ENCODE results near the gene KCNAB1.

KCNAB1 gene

DNA sequence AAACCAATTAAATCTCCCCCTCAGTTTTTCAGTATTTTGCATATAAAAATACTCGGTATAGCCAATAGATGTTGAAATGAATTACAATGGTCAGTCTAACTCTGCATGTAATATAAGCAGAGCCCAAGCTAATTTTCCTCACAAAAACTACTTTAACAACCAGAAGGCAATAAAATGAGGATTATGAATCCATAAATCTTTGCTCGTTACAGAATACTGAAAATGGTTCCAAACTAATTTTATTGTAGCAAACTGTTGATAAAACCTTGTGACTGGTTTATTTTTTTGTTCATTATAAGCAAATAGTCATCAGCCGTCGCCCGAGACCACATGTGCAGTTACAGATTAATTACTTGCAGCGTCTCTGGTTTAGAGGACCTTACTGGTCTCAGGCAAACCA, 251.3 kb downstream of the KCNAB1 start:
- DNase-seq (ENCODE audit: low spot score), result no peak

DNA sequence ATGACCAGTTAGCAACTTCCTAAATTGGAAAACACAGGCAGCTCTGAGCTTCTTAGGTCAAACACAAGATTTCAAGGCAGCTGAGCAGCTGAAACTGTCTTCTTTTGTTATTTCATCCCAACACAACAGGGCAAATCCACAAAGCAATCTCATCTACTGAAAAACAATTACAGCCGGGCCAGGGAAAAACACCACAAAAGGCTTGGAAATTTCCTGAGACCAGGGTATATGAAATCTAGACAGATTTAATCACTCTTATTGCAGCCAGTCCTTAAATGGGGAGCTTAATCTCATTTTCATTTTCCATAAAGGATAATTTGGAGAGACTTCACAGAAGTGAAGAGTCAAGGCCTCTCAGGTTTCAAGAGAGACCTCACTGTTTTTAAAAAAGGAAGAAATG, 252.7 kb downstream of the KCNAB1 start:
- no peak for DNase-seq (ENCODE audit: low spot score)

DNA sequence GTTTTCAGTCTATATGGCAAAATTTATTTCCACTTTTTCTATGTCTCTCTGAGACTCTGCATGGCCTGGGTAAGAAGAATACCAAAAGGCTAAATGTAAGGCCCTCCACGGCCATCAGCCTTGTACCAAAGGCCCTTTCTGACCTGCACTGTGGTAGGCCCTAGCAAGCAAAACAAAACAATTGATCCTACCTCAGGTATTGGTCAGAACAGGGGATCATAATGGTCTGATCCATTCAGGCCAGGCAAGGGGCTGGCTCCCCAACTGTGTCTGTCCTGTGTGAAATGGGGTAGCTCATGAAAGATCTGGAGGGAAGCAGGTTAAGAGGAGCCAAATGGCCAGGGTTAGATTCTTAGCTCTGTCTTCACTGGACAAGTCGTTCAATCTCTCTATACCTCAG, 253.3 kb downstream of the KCNAB1 start:
- no peak for DNase-seq (ENCODE audit: low spot score)

DNA sequence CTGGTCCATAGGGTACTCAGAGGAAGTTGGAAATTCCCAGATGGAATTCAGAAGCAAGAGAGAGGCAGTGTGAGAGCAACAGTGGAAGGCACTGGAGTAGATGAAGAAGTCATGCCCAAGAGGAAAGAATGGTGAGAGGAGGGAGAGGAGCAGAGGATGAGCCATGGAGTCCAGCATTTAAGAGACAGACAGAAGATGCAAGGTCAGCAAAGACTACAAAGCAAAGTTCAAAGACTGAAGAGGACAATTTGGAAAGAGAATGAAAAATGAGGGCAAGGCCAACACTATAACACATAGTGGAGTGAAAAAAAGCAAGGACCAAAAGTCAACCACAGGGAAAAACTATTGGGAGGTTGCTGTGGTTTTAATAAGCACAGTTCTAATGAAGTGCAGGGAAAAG, 255.8 kb downstream of the KCNAB1 start:
- DNase-seq (ENCODE audit: low spot score), result no peak

DNA sequence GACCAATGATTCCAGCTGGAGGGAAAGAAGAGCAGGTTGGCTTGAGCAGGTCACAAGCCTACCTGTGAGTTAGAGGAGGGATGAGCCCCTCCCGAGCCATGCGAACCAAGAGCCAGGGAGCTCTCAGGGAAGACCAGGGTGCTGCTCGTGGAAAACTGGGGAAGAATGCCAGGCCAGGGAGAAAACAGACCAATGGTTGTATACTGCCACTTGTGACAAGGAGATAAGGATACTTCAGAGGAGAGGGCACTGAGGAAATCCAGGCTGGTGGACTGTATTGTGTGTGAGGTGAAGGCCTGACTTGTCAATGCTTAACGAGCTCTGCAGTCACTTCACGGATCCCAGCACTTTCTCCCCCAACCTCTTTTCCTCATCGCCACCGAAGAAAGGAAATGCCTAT, 256.9 kb downstream of the KCNAB1 start:
- no peak for DNase-seq (ENCODE audit: low spot score)

DNA sequence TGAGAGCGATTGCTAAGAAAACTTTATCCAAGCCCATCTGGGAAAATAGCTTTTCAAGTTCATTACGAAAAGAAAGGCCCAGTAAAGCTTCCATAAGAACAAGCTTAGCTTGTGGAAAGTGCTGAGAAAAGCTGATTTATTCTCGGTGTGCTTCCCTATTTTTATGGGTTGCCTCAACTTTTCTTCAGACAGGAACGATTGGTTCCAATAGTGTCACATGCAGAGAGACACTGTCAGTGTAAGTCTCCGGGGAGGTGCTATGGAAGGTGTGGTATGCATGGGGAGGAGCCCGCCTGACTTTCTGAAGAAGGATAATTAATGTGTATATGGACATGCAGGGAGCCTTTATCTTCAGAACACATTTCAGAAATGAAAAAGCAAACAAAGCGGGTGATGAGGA, 257.3 kb downstream of the KCNAB1 start:
- no peak for DNase-seq (ENCODE audit: low spot score)

DNA sequence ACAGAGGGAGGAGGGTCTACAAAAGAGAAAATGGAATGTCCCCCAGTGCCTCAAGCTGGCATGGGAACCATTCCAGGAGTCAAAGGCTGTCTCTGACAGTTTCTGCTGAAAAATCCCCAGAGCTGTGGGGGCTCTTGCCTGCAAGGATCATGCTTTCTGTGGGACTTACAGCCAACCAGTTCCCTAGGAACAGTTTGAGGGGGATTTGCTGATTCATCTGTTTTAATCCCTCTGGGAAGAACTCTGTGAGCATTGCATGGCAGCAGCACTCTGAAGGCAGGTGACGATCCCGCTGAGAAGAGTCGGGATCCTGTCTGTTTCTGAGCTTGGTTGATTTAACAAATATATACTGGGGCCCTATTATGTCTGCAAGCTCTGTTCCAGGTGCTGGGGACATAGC, 258.5 kb downstream of the KCNAB1 start:
- no peak for DNase-seq (ENCODE audit: low spot score)

DNA sequence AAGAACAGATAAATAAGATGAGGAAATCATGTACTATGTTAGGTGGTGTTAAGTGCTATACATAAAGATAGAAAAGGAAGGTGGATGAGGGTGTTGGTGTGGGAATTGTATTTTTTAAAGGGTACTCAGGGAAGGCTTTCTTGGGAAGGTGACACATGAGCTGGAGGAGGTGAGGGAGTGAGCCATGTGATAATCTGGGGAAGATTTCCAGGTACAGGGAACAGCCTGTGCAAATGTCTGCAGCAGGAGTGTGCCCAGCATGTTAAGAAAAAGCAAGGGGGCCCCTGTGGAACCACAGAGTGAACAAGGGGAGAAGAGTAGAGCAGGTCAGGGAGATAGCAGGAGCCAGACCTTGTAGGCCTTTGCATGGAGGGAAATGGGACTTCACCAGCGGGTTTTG, 258.9 kb downstream of the KCNAB1 start:
- no peak for DNase-seq (ENCODE audit: low spot score)

DNA sequence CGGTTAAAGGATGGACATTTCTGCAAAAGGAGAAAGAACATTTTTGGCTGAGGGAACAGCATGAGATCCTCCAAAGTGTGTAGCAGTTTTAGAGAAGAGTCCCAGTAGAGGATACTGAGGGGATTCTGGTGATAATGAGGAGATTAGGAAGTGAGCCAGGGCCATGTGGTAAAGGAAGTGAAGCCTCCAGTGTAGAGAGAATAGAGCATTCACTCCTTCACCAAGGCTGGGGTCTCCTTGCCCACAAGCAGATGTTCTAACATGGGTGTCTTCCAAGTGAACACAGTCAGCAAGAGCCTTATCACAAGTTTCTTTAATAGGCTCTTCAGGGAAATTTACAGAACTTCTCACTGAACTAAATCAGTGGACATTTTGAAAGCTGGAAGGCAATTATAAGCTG, 260.9 kb downstream of the KCNAB1 start:
- DNase-seq (ENCODE audit: low spot score), result no peak

DNA sequence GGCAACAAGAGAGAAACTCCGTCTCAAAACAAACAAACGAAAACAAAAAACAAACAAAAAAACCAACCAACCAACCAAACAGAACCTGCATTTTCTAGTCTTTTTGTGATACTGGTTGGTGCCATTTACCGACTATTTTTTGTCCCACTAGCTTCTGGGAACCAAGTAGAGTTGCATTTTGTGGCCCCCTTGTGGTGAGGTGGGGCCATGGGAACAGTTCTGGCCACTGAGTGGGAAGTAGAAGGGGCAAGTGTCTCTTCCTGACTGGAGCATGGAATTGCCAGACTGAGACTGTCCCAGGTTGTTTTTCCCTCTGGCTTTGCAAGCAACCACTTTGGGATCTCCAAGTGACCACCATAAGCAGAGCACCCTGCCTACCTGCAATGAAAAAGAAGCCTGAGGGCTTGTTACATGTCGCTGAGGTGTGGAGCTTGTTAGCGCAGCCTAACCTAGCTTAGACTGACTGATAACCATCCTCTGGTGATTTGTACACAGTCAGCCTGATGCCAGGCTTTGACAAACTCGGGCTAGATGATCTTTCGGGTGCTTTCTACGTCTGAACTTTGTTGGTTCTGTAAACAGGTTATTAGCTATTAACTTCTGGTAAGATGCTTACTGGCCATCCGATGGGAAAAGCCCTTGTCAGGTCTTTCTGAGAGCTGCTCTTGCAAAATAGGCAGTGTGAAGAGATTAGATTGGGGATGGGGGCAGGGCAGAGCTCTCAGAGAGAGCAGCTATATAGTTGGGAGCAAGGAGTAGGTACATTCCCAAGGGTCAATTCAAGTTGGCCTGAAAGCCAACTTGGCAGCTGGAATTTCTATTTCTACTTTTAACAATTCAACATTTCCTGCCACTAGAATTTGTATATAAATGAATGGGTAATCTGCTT, 262.3 kb downstream of the KCNAB1 start:
- DNase-seq (ENCODE audit: low spot score), result peak; percentile 46

DNA sequence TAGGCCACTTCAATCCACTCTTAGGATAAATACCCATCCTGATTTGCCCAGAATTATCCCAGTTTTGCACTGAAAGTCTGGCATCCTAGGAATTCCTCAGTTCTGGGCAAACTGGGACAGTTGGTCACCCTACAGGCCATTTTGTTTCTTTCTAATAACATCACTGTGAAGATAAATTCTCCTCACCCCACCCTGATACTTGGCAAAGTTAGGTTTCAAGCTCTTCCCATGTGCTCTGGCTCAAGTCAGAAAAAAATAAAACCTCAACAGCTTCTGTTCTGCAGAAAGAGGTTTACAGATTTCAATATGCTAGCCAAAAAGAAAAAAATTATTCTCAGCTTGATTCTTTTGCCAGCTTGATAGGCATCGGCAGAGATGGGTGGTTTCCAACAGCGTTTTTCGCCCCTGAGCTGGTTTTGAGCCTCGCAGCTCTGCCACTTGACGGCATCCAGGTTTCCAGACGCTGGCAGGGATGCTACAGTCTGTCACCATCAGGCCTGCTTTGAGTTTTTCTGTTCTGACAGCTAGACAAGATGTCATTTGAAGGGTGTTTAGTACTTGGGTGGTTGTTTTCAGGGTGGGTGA, 263.2 kb downstream of the KCNAB1 start:
- DNase-seq (ENCODE audit: low spot score), result no peak

DNA sequence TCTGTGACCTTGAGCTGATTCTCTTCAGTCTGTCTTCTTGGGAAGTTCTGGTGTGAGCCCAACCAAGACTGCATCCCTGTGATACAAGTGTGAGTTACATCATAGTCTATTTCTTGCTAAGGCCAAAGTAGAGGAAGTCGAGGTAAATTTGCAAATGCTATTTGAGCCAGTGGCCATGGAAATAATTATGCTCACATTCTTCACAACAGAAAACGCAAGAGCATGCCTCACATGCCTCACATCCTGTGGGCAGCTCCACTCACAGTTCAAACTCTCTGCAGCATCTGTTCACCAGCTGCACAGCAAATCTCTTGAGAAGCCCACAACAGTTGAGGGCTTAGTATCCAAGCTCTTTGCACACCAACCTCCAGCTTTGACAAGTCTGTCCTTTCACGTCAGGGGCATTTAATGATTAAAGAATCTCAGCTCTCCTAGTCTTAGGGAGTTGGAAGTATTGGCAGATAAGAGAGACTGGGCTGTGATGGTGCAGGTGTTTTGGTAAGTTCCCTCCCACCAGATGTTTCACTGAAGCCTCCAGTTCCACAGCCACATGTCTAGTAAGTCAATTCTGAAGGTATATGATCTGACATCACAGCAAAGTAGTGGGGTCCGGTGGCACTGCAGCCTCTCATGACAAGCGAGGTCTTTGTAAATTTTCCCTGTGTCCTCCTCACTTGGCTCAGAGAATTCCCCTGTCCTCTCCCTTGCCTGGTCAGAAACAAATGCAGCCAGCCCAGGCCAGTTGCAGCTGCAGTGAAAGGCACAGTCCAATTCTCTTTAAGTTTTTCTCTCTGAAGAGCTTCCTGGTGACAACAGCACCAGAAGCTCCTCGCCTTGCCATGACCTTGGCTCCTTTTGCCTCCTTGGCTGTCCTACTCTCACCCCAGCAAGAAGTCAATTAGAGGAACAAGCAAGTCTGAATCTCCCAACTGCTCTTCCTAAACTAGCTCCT, 268.4 kb downstream of the KCNAB1 start:
- no peak for DNase-seq (ENCODE audit: low spot score)

DNA sequence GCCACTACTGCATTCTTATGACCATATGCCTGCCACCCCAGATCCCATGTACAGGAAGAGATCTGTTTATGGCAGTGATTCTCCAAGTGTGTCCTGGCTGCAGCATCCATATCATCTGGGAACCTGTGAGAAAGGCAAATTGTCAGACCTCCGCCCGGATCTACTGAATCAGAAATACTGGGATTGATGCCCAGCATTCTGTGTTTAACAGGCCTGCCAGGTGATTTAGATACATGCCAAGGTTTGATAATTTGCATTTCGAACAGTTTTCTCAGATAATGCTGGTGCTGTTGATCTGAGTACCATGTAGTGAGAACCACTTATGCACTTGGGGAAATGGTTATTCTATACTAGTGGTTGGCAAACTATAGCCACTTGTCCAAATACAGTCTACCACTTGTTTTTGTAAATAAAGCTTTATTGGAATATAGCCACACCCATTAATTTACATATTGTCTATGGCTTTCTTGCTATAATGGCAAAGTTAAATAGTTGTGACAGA, 269.1 kb downstream of the KCNAB1 start:
- no peak for DNase-seq (ENCODE audit: low spot score)

DNA sequence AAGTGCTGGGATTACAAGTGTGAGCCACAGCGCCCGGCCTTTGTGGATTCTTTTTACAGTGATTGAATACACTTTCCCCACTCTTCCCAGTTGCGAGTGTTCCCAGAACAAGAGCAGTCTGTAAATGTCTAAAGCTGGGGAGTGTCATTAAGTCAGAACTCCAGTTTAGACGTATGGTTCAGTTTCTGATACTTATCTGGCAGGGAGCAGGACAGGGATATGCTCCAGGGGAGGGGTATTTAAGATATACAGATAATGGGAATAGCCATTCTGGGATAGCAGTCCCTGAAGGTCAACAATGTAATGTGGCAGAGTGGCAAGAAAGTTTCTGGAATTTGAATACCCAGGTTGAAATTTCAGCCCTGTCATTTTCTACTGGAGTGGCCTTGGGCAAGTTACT, 270.5 kb downstream of the KCNAB1 start:
- DNase-seq (ENCODE audit: low spot score), result no peak

DNA sequence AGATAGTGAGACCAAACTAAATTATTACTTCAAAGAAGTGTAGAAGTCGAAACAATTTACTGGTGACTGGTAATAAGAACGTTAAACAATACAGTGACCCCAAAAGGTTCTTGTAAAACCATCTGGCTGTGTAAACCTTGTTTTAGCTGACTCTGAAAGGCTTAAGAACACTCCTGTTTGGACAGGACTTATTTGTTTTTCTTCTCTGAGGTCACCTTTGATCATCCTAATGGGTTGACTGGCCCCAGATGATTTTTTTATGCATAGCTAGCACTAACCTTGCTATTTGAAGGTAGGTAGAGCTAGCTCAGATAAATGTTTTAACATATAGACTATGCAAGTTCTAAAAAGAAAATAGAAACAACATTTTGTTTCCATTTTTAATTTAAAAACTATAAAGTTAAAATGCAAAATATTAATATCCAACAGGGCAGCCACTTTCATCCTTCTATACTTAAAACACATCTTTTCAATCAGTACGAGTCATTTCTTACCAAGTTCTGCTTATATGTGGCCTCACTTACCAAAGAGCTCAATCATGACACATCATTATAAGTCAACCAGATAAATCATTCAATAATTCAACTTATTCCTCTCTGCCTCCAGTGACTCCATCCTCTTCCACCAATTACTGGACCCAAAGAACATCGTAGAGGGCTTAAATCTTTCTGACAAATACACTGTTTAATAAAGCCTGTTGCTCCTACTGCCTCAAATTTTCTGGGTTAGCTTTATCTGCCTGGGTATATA, 275.8 kb downstream of the KCNAB1 start:
- DNase-seq (ENCODE audit: low spot score), result peak; percentile 20

DNA sequence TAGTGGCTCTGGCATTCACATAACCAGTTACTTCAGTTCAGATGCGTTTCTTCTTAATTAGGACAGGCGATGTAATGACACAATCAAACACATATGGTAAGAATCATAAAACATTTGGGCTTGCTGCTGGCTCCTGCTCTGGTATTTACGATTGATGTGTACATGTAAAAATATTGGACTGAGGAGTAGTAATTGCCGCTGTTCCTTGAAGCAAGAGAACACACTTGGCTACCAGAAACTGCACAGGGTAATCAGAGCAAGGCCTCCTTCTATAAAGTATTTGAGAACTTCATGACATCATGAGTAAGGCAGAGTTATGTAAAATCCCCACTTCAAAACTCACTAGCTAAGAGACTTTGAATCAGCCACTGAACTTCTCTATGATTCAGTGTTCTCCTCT, 276.5 kb downstream of the KCNAB1 start:
- no peak for DNase-seq (ENCODE audit: low spot score)

DNA sequence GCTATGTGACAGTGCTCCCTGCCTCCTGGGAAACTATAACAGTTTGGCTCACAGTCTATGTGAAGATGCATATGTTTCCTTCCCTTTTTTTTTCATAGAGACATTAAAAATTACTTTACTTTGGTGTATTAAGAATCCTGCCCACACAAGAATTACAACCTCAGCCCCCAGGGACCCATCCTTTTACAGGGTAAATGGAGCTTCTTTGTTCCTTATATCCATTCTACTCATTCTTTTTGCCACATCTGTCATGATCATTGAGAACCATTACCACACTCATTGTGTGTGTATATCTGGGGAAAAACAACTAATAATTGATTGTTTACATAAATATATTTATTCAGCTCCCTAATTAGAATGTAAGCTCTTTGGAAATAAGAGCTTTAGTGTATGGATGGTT, 277.2 kb downstream of the KCNAB1 start:
- DNase-seq (ENCODE audit: low spot score), result no peak

DNA sequence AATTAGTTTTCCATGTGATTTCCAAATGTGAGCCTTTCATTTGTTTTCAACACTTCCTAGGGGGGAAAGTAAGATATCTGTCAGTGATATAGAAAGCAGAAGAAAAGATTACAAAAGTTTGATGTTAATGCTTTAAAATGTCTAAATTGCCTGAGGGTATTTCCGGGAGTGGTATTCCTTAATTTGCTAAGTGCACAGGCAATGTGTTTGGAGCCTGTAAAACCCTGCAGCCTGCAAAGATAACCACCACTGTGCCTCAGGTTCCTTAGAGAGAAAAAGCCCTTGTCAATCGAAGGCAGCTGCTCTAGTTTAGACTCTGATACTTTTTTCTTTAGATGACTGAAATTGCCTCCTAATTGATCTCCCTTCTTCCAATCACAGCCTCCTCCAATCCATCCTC, 279.7 kb downstream of the KCNAB1 start:
- DNase-seq (ENCODE audit: low spot score), result no peak

DNA sequence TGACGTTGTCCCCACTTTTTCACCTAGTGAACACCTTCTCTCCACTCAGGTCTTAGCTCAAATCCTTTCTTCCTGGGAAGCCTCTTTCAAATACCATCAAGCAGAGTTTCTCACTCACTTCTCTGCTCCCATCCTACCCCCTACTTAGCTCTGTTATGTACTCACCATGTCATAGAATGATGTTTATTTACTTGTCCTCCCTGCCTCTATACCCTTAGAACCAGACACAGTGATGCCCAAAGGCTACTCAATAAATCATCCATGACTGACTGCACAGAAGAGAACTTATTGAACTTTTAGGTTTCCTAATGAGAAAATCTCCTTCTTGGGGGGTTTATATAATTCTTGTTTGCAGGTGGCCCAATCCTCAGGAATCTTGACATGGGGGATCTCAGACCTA, 280.4 kb downstream of the KCNAB1 start:
- DNase-seq (ENCODE audit: low spot score), result no peak

DNA sequence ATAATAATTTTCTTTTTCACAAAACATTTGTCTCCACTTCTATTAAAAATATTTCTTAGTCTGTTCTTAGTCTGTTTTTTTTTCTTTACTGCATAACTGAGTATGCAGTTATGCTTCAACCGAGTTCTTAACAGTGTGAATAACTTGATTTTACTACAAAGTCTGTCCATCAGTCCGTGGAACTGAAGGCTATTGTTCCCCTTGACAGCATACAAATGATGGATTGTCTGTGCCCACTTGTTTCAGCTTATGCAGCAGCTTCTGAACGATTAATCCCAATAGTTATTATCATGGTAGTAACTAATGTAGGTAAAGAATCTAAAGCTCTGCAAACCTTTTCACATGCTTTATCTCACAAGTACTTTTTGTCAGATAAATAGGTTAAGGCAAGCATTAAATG, 283.8 kb downstream of the KCNAB1 start:
- no peak for DNase-seq (ENCODE audit: low spot score)

DNA sequence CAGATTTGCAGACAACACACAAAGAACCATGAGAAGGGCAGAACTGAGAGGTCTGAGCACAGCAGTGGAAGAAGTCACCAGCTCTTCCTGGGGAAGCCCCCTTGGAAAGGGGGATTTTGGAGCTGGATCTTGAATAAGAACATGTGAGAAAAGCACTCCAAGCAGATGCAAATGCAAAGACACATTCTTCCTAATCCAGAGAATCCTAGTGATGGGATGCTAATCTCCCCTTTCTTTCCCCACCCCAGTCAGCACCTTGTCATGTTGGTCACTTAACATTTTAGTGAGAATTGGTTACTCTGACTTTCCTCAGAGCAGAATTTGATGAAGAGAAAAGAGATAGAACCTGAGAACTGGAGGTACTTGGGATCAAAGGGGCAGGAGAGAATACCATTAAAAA, 286.0 kb downstream of the KCNAB1 start:
- DNase-seq (ENCODE audit: low spot score), result no peak

All from HuH-7.5 (cell line).